ENCODE data around the gene DPCD.

DPCD gene

GRCh38 chr10:101577121-101577871, 10.8 kb upstream of the DPCD start:
- no peak overlapping the region for H3K4me3 ChIP-seq (ENCODE audit: low read depth, low read length)
- TF ChIP-seq CTCF (IDR thresholded peaks at IDR 0.05; ENCODE audit: insufficient read depth, low read depth, low read length, missing control alignments): no peak
- DNase-seq (ENCODE audit: low read depth): no peak

- TF ChIP-seq CTCF (IDR thresholded peaks at IDR 0.05; ENCODE audit: insufficient read depth, low read depth, low read length, missing control alignments): no peak
- no peak overlapping the region for H3K4me3 ChIP-seq (ENCODE audit: low read depth, low read length)
- DNase-seq (ENCODE audit: low read depth): no peak
These were observed 9.9 kb upstream of the DPCD start for GRCh38 chr10:101578192-101578591.

GRCh38 chr10:101578803-101579515, 9.2 kb upstream of the DPCD start:
- no peak overlapping the region for H3K4me3 ChIP-seq (ENCODE audit: low read depth, low read length)
- no peak for TF ChIP-seq CTCF (IDR thresholded peaks at IDR 0.05; ENCODE audit: insufficient read depth, low read depth, low read length, missing control alignments)
- no peak for DNase-seq (ENCODE audit: low read depth)

GRCh38 chr10:101579516-101579870, 8.6 kb upstream of the DPCD start:
- no peak for TF ChIP-seq CTCF (IDR thresholded peaks at IDR 0.05; ENCODE audit: insufficient read depth, low read depth, low read length, missing control alignments)
- DNase-seq (ENCODE audit: low read depth): no peak
- no peak overlapping the region for H3K4me3 ChIP-seq (ENCODE audit: low read depth, low read length)

GRCh38 chr10:101580486-101581399, 7.4 kb upstream of the DPCD start:
- TF ChIP-seq CTCF (IDR thresholded peaks at IDR 0.05; ENCODE audit: insufficient read depth, low read depth, low read length, missing control alignments): no peak
- H3K4me3 ChIP-seq (ENCODE audit: low read depth, low read length): no peak overlapping the region
- no peak for DNase-seq (ENCODE audit: low read depth)

GRCh38 chr10:101585841-101586240, 2.3 kb upstream of the DPCD start:
- no peak for TF ChIP-seq CTCF (IDR thresholded peaks at IDR 0.05; ENCODE audit: insufficient read depth, low read depth, low read length, missing control alignments)

More at GRCh38 chr10:101585841-101586240, 2.3 kb upstream of the DPCD start:
- no peak overlapping the region for H3K4me3 ChIP-seq (ENCODE audit: low read depth, low read length)
- no peak for DNase-seq (ENCODE audit: low read depth)
